ENCODE measurements around the gene CALM1. TPM values are rescaled to one million over a fixed set of nuclear protein-coding genes. Genes with fewer than 3 reads are reported as not detected.

CALM1 gene
- total RNA-seq, 1 donor from 2014 or later, result 509 TPM

DNA sequence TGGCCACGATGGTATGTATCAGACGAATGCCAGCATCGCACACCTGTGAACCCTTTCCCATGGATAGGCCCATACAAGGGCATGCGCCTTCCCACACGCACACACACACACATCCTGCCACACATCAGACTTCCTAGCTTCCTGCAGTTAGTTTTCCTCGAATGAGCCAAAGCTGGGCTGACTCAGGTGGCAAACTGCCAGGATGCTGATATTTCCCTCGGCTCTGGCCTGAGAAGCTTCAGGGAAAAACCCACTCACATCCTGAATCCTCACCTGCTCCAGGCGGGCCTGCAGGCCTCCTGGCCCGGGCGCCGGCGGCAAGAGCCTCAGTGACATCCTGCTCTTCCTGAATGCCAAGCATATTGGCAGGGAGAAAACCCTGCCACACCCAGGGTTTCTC lies 22.4 kb downstream of the CALM1 start:
- no peak overlapping the region for H3K4me3 ChIP-seq (ENCODE audit: low read depth, low read length)
- DNase-seq (ENCODE audit: low read depth), result peak; percentile 96
- TF ChIP-seq, protein P1, sequence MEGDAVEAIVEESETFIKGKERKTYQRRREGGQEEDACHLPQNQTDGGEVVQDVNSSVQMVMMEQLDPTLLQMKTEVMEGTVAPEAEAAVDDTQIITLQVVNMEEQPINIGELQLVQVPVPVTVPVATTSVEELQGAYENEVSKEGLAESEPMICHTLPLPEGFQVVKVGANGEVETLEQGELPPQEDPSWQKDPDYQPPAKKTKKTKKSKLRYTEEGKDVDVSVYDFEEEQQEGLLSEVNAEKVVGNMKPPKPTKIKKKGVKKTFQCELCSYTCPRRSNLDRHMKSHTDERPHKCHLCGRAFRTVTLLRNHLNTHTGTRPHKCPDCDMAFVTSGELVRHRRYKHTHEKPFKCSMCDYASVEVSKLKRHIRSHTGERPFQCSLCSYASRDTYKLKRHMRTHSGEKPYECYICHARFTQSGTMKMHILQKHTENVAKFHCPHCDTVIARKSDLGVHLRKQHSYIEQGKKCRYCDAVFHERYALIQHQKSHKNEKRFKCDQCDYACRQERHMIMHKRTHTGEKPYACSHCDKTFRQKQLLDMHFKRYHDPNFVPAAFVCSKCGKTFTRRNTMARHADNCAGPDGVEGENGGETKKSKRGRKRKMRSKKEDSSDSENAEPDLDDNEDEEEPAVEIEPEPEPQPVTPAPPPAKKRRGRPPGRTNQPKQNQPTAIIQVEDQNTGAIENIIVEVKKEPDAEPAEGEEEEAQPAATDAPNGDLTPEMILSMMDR (conservative IDR thresholded peaks at IDR 0.05; ENCODE audit: low read depth, low read length), result no peak

DNA sequence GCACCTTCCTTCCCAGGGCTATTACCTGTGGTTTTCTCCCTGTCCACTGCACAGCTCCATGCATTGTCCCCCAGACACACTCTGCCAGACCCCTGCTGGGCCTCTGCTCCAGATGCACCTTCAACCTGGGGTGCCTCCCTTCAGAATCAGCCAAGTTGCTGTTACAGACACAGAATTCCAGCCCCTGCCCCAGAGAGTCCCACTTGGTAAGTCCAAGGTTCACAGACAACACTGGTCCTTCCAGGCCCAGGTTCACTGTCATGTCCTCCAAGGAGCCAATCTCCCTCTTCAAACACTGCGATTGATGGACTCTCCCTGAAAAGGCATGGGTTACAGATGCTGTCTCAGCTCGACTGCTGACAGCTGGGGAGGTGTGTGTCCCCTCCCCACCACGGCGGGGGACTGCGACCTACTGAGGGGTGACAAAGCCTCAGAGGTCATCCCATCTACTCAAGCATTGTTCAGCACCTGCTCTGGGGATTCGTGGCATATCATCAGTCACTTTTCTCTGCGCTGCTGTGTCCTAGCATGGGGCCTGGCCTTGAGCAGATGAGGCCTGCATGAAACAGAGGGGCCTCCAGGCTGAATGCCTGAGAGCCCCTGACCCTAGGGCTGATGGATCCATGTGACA lies 24.3 kb downstream of the CALM1 start:
- no peak overlapping the region for H3K4me3 ChIP-seq (ENCODE audit: low read depth, low read length)
- DNase-seq (ENCODE audit: low read depth), result no peak
- TF ChIP-seq, protein P1 (conservative IDR thresholded peaks at IDR 0.05; ENCODE audit: low read depth, low read length), result no peak

DNA sequence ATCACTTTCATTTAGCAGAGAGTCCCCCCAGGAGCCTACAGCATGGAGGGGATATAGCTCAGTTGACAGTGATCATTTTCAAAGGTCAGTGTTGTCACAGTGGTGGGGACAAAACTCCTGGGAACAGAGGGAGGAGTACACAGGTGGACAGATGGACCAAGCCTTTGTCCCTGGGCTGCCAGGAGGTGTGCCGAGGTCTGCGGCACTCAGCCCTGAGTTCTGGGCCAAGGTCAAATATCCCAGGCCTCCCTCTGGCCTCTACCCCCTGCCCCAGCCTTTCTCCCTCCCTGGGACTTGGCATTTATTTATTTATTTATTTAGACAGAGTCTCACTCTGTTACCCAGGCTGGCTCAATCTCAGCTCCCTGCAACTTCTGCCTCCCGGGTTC lies 24.8 kb downstream of the CALM1 start:
- no peak overlapping the region for H3K4me3 ChIP-seq (ENCODE audit: low read depth, low read length)
- no peak for DNase-seq (ENCODE audit: low read depth)
- TF ChIP-seq, protein P1 (conservative IDR thresholded peaks at IDR 0.05; ENCODE audit: low read depth, low read length), result no peak

DNA sequence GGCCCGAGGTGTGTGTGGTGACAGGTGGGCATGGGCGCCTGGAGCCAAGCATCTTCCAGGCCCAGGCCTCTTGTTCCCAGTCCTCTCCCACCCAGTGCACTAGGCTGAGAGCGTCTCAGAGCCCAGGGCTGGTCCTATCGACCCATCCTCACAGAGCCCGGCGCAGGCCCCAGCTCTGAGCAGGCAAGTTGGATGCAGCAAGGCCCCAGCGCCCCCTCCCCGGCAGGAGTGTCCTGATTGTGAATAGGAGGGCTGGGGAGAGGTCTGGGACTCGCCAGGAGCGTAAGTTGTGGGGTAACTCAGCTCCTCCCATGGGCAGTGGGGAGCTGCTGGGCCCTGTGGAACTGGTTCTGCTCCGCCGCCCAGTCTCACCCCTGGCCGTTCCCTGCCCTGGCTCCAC lies 26.3 kb downstream of the CALM1 start:
- no peak overlapping the region for H3K4me3 ChIP-seq (ENCODE audit: low read depth, low read length)
- TF ChIP-seq, protein P1 (conservative IDR thresholded peaks at IDR 0.05; ENCODE audit: low read depth, low read length), result no peak
- DNase-seq (ENCODE audit: low read depth), result no peak

DNA sequence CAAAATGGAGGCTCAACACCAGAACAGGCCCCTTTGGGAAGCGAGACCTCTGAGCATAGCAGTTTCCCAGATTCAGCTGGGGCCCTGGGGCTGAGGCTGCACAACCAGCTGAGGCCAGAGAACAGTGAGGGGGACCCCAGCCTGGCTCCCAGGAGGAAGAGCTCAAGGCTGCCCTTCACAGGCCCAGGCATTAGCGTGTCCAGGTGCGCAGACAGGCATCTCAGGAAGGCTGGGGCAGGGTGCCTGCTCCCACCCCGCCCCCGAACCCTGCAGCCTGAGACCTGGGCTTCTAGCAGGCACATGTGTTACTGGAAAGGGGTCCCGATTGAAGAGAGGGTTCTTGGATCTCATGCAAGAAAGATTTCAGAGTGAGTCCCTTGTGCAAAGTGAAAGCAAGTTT lies 27.2 kb downstream of the CALM1 start:
- TF ChIP-seq, protein P1 (conservative IDR thresholded peaks at IDR 0.05; ENCODE audit: low read depth, low read length), result no peak

DNA sequence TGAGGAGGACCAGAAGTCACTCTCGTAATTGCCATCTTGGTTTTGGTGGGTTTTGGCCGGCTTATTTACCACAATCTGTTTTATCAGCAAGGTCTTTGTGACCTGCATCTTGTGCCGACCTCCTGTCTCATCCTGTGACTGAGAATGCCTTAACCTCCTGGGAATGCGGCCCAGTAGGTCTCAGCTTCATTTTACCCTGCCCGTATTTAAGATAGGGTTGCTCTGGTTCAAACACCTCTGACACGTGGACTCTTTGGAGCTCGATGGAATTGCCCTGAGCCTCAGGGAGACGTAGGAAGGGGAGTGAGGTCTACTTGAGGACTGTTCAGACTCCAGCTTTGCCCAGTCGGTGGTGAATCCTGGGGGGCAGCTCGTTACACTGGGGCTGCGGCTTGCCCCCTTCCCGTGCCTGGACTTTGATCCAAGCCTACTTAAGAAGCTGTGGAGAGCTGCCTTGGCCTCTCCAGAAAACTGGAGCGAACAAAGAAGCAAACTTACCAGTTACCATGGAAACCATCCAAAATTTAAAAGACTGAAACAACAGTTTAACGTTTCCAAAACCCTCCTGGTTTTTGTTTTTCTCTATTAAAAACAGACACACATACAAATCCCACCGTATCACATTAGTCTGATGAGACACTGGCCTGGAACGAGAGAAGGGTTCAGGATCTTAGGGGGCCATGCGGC lies 28.0 kb downstream of the CALM1 start:
- TF ChIP-seq, protein P1 (conservative IDR thresholded peaks at IDR 0.05; ENCODE audit: low read depth, low read length), result no peak
- DNase-seq (ENCODE audit: low read depth), result no peak
- H3K4me3 ChIP-seq (ENCODE audit: low read depth, low read length), result no peak overlapping the region

More for the DNA sequence above, 27.2 kb downstream of the CALM1 start:
- no peak overlapping the region for H3K4me3 ChIP-seq (ENCODE audit: low read depth, low read length)
- DNase-seq (ENCODE audit: low read depth), result no peak

Data from epithelial cell of proximal tubule (primary cell).